GM12891 (cell line): ENCODE data around the gene GYS1.
"Not testable (repeated sequence)": the region's sequence is repeated elsewhere in the genome, so short reads cannot be mapped to it uniquely, and the experiment has no call there.

Experiments used
- DNase-seq: peaks from one replicate; pipeline ENCODE4 v3.0.0; 2011; ENCODE audit warnings: low spot score; ENCODE audit not compliant: insufficient read length
- FAIRE-seq: peaks from 2 replicates; lab custom pipeline; 2011; peaks lifted over from hg19 to GRCh38; lab: Jason Lieb, UNC
- PAX5 ChIP-seq: IDR thresholded peaks from 2 replicates; pipeline ENCODE4 v1.6.1; 2011; ENCODE audit warnings: low read length, moderate library complexity, mild to moderate bottlenecking; ENCODE audit not compliant: insufficient read depth, severe bottlenecking
- POLR2A ChIP-seq: IDR thresholded peaks from 2 replicates; pipeline ENCODE4 v1.6.1; 2011; ENCODE audit warnings: low read depth, low read length, control low read depth
- POLR2AphosphoS5 ChIP-seq: IDR thresholded peaks from 2 replicates; pipeline ENCODE4 v1.6.1; 2011; ENCODE audit warnings: low read depth, low read length, control low read depth
- POU2F2 ChIP-seq: IDR thresholded peaks from 2 replicates; pipeline ENCODE4 v1.6.1; 2011; ENCODE audit warnings: low read depth, mild to moderate bottlenecking, control low read depth, low read length, moderate library complexity
- SPI1 ChIP-seq: IDR thresholded peaks from 2 replicates; pipeline ENCODE4 v1.6.1; 2011; ENCODE audit warnings: low read depth, low read length, control low read depth
- TAF1 ChIP-seq: IDR thresholded peaks from 2 replicates; pipeline ENCODE4 v1.6.1; 2011; ENCODE audit warnings: low read depth, low read length, control low read depth

GYS1 gene

GRCh38 chr19:48946463-48947257 lies 46.4 kb downstream of the GYS1 start:
- no peak for FAIRE-seq
- DNase-seq, result no peak
- no peak for TF ChIP-seq POLR2AphosphoS5

GRCh38 chr19:48945817-48946216 lies 47.3 kb downstream of the GYS1 start:
- DNase-seq, result no peak
- TF ChIP-seq POLR2A (no peak), SPI1 (no peak), PAX5 (no peak), POLR2AphosphoS5 (no peak), TAF1 (no peak), POU2F2 (no peak)
- FAIRE-seq, result no peak

GRCh38 chr19:48945415-48945814 lies 47.7 kb downstream of the GYS1 start:
- TF ChIP-seq POLR2A (no peak), POLR2AphosphoS5 (no peak), TAF1 (no peak), PAX5 (no peak), POU2F2 (no peak), SPI1 (no peak)
- FAIRE-seq, result no peak

GRCh38 chr19:48943081-48943480 lies 50.0 kb downstream of the GYS1 start:
- no peak for TF ChIP-seq PAX5
- no peak for TF ChIP-seq POLR2AphosphoS5
- no peak for TF ChIP-seq TAF1
- no peak for TF ChIP-seq POU2F2
- TF ChIP-seq SPI1, result no peak
- TF ChIP-seq POLR2A, result no peak
- no peak for FAIRE-seq
- no peak for DNase-seq

More at GRCh38 chr19:48945415-48945814, 47.7 kb downstream of the GYS1 start:
- no peak for DNase-seq

GRCh38 chr19:48940902-48941301 lies 52.2 kb downstream of the GYS1 start:
- DNase-seq (no peak), FAIRE-seq (no peak)
- TF ChIP-seq POLR2A (no peak), POU2F2 (no peak), TAF1 (no peak)

- no peak for DNase-seq
- FAIRE-seq, result no peak
- TF ChIP-seq SPI1 (no peak), POLR2AphosphoS5 (no peak), POLR2A (no peak), PAX5 (no peak), POU2F2 (no peak), TAF1 (no peak)
Observed at GRCh38 chr19:48938256-48938655, 54.9 kb downstream of the GYS1 start.

- no peak for FAIRE-seq
Observed at GRCh38 chr19:48935864-48936263, 57.2 kb downstream of the GYS1 start.

GRCh38 chr19:48934837-48935236 lies 58.3 kb downstream of the GYS1 start:
- no peak for DNase-seq
- FAIRE-seq, result no peak
- TF ChIP-seq POLR2AphosphoS5 (no peak), POU2F2 (no peak), TAF1 (no peak), SPI1 (no peak), POLR2A (no peak)

More at GRCh38 chr19:48935864-48936263, 57.2 kb downstream of the GYS1 start:
- DNase-seq, result no peak
- no peak for TF ChIP-seq POU2F2
- no peak for TF ChIP-seq POLR2AphosphoS5
- no peak for TF ChIP-seq SPI1
- no peak for TF ChIP-seq PAX5
- no peak for TF ChIP-seq TAF1
- TF ChIP-seq POLR2A, result no peak

GRCh38 chr19:48933382-48933932 lies 59.7 kb downstream of the GYS1 start, which contains the start of gene DHDH:
Gene DHDH, plus strand, starts transcription at chr19:48933699. Its CDS starts 23 bp downstream, at chr19:48933722.
- TF ChIP-seq POU2F2 (peak; percentile 18; the same call in 1 of the 2 replicates), POLR2A (no peak)
- FAIRE-seq (peak; percentile 87), DNase-seq (peak; percentile 71)

GRCh38 chr19:48928164-48929025 lies 64.7 kb downstream of the GYS1 start:
- TF ChIP-seq POLR2AphosphoS5 (no peak), PAX5 (no peak), POU2F2 (no peak), POLR2A (no peak), TAF1 (no peak), SPI1 (no peak)
- DNase-seq (no peak), FAIRE-seq (no peak)

- DNase-seq, FAIRE-seq: not testable (repeated sequence)
Observed at GRCh38 chr19:48927692-48928091, 65.4 kb downstream of the GYS1 start.
